HEK293 (cell line): ENCODE results near the gene RPIA.

Source experiments
- CTCF ChIA-PET: fragments of 350-600 bp; formaldehyde crosslinking; extraction: SDS; loops from one replicate; lab custom pipeline; 2021; ENCODE audit warnings: antibody characterized with exemption; lab: Yijun Ruan, JAX
- POLR2A ChIA-PET: fragments of 300-600 bp; formaldehyde crosslinking; extraction: SDS; loops from one replicate; lab custom pipeline; 2020; ENCODE audit warnings: antibody characterized with exemption, inconsistent platforms; lab: Yijun Ruan, JAX
- H3K27ac ChIP-seq: fragments of 200-500 bp; sonication (Bioruptor generic); 2 replicates; pipeline ENCODE4 v1.5.1; 2014; ENCODE audit warnings: low read depth, low read length, control low read depth, inconsistent platforms; ENCODE audit errors: extremely low read depth
- H3K36me3 ChIP-seq, 2 experiments: fragments of 200-500 bp in 1 of 2; sonication (Bioruptor generic) in 1 of 2; 1 replicate in 1 of 2; 2 replicates in 1 of 2; pipeline ENCODE4 v1.5.1; 2014 to 2017; ENCODE audit warnings: inconsistent platforms in 2 of 2, low read length in 2 of 2; ENCODE audit not compliant: control insufficient read depth in 2 of 2, insufficient read depth in 1 of 2
- H3K4me1 ChIP-seq: fragments of 200-500 bp; sonication (Bioruptor generic); 2 replicates; pipeline ENCODE4 v1.5.1; 2014; ENCODE audit warnings: mild to moderate bottlenecking, low read length, inconsistent platforms; ENCODE audit not compliant: control insufficient read depth, insufficient read depth
- H3K4me3 ChIP-seq: 2 replicates; pipeline ENCODE4 v1.5.1; 2011; ENCODE audit warnings: low read depth, mild to moderate bottlenecking, control low read depth, low read length, moderate library complexity
- H3K9me3 ChIP-seq: fragments of 200-500 bp; sonication (Bioruptor generic); 2 replicates; pipeline ENCODE4 v1.5.1; 2014; ENCODE audit warnings: low read depth, low read length, inconsistent platforms; ENCODE audit not compliant: control insufficient read depth, insufficient read depth
- KLF8 ChIP-seq: fragments of 450-650 bp; formaldehyde crosslinking; IDR thresholded peaks from 2 replicates; pipeline ENCODE4 v1.5.1; 2016; ENCODE audit warnings: missing biosample characterization, missing genetic modification characterization
- PRDM10 ChIP-seq: fragments of 450-650 bp; formaldehyde crosslinking; IDR thresholded peaks from 2 replicates; pipeline ENCODE4 v1.5.1; 2016; ENCODE audit warnings: missing biosample characterization, missing genetic modification characterization
- RBAK ChIP-seq: fragments of 450-650 bp; formaldehyde crosslinking; IDR thresholded peaks from 2 replicates; pipeline ENCODE4 v1.5.1; 2016; ENCODE audit warnings: missing biosample characterization, missing genetic modification characterization
- SP7 ChIP-seq: fragments of 450-650 bp; formaldehyde crosslinking; IDR thresholded peaks from 2 replicates; pipeline ENCODE4 v1.5.1; 2016; ENCODE audit warnings: missing biosample characterization, missing genetic modification characterization
- ZNF114 ChIP-seq: fragments of 450-650 bp; formaldehyde crosslinking; IDR thresholded peaks from 2 replicates; pipeline ENCODE4 v1.5.0; 2017; ENCODE audit warnings: missing biosample characterization, missing genetic modification characterization
- ZNF324 ChIP-seq: fragments of 450-650 bp; formaldehyde crosslinking; IDR thresholded peaks from 2 replicates; pipeline ENCODE4 v1.5.1; 2016; ENCODE audit warnings: missing biosample characterization, missing genetic modification characterization
- ZNF335 ChIP-seq: fragments of 450-650 bp; formaldehyde crosslinking; conservative IDR thresholded peaks from 2 replicates; pipeline ENCODE4 v1.5.1; 2016; ENCODE audit warnings: missing biosample characterization, missing genetic modification characterization
- ZNF394 ChIP-seq: fragments of 450-650 bp; formaldehyde crosslinking; IDR thresholded peaks from 2 replicates; pipeline ENCODE4 v1.5.1; 2016; ENCODE audit warnings: missing biosample characterization, missing genetic modification characterization, mild to moderate bottlenecking, moderate library complexity, borderline replicate concordance
- ZNF48 ChIP-seq: fragments of 450-650 bp; formaldehyde crosslinking; IDR thresholded peaks from 2 replicates; pipeline ENCODE4 v1.5.1; 2016; ENCODE audit warnings: missing biosample characterization, missing genetic modification characterization
- ZNF501 ChIP-seq: fragments of 450-650 bp; formaldehyde crosslinking; IDR thresholded peaks from 2 replicates; pipeline ENCODE4 v1.5.1; 2016; ENCODE audit warnings: missing biosample characterization, missing genetic modification characterization
- ZNF558 ChIP-seq: fragments of 450-650 bp; formaldehyde crosslinking; IDR thresholded peaks from 2 replicates; pipeline ENCODE4 v1.5.1; 2016; ENCODE audit warnings: missing biosample characterization, missing genetic modification characterization
- ZNF645 ChIP-seq: fragments of 450-650 bp; formaldehyde crosslinking; IDR thresholded peaks from 2 replicates; pipeline ENCODE4; 2016; ENCODE audit warnings: missing biosample characterization, missing genetic modification characterization
- ZNF658 ChIP-seq: fragments of 450-650 bp; formaldehyde crosslinking; IDR thresholded peaks from 2 replicates; pipeline ENCODE4; 2016; ENCODE audit warnings: missing biosample characterization, missing genetic modification characterization
- ZNF776 ChIP-seq: fragments of 450-650 bp; formaldehyde crosslinking; IDR thresholded peaks from 2 replicates; pipeline ENCODE4 v1.5.0; 2017; ENCODE audit warnings: missing biosample characterization, missing genetic modification characterization, borderline replicate concordance
- ZNF785 ChIP-seq: fragments of 450-650 bp; formaldehyde crosslinking; IDR thresholded peaks from 2 replicates; pipeline ENCODE4 v1.5.1; 2016; ENCODE audit warnings: missing biosample characterization, missing genetic modification characterization
- ZNF837 ChIP-seq: fragments of 450-650 bp; formaldehyde crosslinking; IDR thresholded peaks from 2 replicates; pipeline ENCODE4 v1.5.1; 2016; ENCODE audit warnings: missing biosample characterization, missing genetic modification characterization
- ZSCAN16 ChIP-seq: fragments of 450-650 bp; formaldehyde crosslinking; IDR thresholded peaks from 2 replicates; pipeline ENCODE4 v1.5.1; 2016; ENCODE audit warnings: missing biosample characterization, missing genetic modification characterization
- ZSCAN23 ChIP-seq: fragments of 450-650 bp; formaldehyde crosslinking; IDR thresholded peaks from 2 replicates; pipeline ENCODE4 v1.5.1; 2016; ENCODE audit warnings: missing biosample characterization, missing genetic modification characterization
- TF ChIP-seq, protein P1 (sequence below): fragments of 450-650 bp; formaldehyde crosslinking; IDR thresholded peaks from 2 replicates; pipeline ENCODE4 v1.5.1; 2016; ENCODE audit warnings: missing biosample characterization, missing genetic modification characterization, borderline replicate concordance
- TF ChIP-seq, protein P2 (sequence below): fragments of 450-650 bp; formaldehyde crosslinking; IDR thresholded peaks from 2 replicates; pipeline ENCODE4 v1.5.1; 2016; ENCODE audit warnings: missing biosample characterization, missing genetic modification characterization, low read depth
- TF ChIP-seq, protein P3 (sequence below): fragments of 450-650 bp; formaldehyde crosslinking; IDR thresholded peaks from 2 replicates; pipeline ENCODE4 v1.5.1; 2016; ENCODE audit warnings: missing biosample characterization, missing genetic modification characterization

RPIA gene

DNA sequence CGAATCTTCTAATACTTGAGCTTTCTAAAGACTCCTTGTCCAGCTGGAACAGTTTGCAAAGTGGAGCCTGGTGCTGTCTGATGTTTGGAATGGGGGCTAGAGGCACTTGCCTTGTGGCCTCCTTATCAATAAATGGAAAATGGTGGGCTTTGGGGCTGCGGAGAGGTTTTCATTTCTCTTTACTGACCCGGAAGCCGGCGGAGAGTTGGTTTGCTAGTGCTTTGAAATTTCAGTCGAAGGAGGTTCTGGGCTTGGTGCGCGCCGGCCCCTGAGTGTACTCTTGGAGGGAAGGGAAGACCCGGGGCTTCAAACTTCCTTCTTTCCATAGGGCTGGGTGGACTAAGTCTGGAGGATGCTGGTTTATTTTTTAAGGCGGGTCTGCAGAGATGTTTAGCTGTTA is 714 bp downstream of the RPIA start:
- POLR2A ChIA-PET = interaction anchor here (1.4 to 1.5 kb wide), 2 partner anchors 9 to 61 kb away, joined by 3 read pairs; no protein-coding TSS in a partner anchor
- H3K36me3 ChIP-seq = no peaks in the 10 kb centered on the region
- peak overlapping the region; percentile 21; the same call in 1 of the 2 replicates for H3K27ac ChIP-seq
- no peaks in the 10 kb centered on the region for H3K9me3 ChIP-seq
- TF ChIP-seq ZNF335 (tag by site-specific recombination) (peak; percentile 12; the same call in 1 of the 2 replicates), KLF8 (no peak), ZNF48 (no peak), ZNF558 (tag by site-specific recombination) (no peak), ZSCAN23 (tag by site-specific recombination) (no peak)
- TF ChIP-seq, protein P1, sequence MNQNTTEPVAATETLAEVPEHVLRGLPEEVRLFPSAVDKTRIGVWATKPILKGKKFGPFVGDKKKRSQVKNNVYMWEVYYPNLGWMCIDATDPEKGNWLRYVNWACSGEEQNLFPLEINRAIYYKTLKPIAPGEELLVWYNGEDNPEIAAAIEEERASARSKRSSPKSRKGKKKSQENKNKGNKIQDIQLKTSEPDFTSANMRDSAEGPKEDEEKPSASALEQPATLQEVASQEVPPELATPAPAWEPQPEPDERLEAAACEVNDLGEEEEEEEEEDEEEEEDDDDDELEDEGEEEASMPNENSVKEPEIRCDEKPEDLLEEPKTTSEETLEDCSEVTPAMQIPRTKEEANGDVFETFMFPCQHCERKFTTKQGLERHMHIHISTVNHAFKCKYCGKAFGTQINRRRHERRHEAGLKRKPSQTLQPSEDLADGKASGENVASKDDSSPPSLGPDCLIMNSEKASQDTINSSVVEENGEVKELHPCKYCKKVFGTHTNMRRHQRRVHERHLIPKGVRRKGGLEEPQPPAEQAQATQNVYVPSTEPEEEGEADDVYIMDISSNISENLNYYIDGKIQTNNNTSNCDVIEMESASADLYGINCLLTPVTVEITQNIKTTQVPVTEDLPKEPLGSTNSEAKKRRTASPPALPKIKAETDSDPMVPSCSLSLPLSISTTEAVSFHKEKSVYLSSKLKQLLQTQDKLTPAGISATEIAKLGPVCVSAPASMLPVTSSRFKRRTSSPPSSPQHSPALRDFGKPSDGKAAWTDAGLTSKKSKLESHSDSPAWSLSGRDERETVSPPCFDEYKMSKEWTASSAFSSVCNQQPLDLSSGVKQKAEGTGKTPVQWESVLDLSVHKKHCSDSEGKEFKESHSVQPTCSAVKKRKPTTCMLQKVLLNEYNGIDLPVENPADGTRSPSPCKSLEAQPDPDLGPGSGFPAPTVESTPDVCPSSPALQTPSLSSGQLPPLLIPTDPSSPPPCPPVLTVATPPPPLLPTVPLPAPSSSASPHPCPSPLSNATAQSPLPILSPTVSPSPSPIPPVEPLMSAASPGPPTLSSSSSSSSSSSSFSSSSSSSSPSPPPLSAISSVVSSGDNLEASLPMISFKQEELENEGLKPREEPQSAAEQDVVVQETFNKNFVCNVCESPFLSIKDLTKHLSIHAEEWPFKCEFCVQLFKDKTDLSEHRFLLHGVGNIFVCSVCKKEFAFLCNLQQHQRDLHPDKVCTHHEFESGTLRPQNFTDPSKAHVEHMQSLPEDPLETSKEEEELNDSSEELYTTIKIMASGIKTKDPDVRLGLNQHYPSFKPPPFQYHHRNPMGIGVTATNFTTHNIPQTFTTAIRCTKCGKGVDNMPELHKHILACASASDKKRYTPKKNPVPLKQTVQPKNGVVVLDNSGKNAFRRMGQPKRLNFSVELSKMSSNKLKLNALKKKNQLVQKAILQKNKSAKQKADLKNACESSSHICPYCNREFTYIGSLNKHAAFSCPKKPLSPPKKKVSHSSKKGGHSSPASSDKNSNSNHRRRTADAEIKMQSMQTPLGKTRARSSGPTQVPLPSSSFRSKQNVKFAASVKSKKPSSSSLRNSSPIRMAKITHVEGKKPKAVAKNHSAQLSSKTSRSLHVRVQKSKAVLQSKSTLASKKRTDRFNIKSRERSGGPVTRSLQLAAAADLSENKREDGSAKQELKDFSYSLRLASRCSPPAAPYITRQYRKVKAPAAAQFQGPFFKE (tag by site-specific recombination) = no peak
- CTCF ChIA-PET = interaction anchor here (0.5 to 2.7 kb wide), 5 partner anchors 20 to 509 kb away, joined by 3 to 10 read pairs (median 5); no protein-coding TSS in a partner anchor
- peak overlapping the region; percentile 80 for H3K4me3 ChIP-seq
- no peaks in the 10 kb centered on the region for H3K4me1 ChIP-seq

DNA sequence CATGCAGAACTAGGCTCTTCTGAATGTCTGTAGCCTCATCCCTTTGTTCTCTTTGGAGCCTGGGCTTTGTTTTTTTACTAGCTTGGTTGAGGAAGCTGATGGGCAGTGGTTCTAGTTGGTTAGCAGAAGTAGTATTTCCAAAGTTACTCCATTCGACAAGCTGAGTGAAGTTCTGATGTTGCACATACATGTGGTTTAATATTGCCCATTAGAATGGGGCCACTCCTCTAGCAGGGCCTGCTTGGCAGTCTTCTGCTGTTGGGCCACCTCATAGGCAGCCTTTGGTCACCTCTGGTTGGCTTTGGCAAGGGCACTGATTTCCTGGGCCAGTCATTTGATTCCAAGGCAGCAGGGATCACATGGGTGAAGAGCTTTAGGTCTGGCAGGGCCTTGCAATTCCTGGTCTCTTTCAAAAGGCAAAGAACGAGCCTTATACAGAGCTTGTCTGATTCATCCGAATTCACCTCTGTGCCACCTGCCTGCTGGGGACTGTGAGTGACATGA is 2.5 kb downstream of the RPIA start:
- POLR2A ChIA-PET = no interaction called here
- no peak overlapping the region for H3K27ac ChIP-seq
- H3K36me3 ChIP-seq = peaks cover 0 to 5% of the 10 kb centered on the region in 2 experiments; a peak in 1 of 3 replicates
- no peak overlapping the region for H3K4me3 ChIP-seq
- CTCF ChIA-PET = interaction anchor here (0.6 to 2.7 kb wide), 6 partner anchors 8 to 55 kb away, joined by 3 to 10 read pairs (median 3); no protein-coding TSS in a partner anchor
- no peaks in the 10 kb centered on the region for H3K4me1 ChIP-seq
- H3K9me3 ChIP-seq = no peaks in the 10 kb centered on the region
- TF ChIP-seq ZNF837 = no peak
- TF ChIP-seq ZNF645 (tag by site-specific recombination) = no peak
- TF ChIP-seq ZNF785 (tag by site-specific recombination) = no peak
- no peak for TF ChIP-seq ZNF394 (tag by site-specific recombination)
- no peak for TF ChIP-seq ZNF324 (tag by site-specific recombination)
- no peak for TF ChIP-seq ZNF114 (tag by site-specific recombination)
- TF ChIP-seq ZNF776 (tag by site-specific recombination) = no peak
- no peak for TF ChIP-seq PRDM10 (tag by site-specific recombination)
- TF ChIP-seq RBAK = no peak
- TF ChIP-seq, protein P2, sequence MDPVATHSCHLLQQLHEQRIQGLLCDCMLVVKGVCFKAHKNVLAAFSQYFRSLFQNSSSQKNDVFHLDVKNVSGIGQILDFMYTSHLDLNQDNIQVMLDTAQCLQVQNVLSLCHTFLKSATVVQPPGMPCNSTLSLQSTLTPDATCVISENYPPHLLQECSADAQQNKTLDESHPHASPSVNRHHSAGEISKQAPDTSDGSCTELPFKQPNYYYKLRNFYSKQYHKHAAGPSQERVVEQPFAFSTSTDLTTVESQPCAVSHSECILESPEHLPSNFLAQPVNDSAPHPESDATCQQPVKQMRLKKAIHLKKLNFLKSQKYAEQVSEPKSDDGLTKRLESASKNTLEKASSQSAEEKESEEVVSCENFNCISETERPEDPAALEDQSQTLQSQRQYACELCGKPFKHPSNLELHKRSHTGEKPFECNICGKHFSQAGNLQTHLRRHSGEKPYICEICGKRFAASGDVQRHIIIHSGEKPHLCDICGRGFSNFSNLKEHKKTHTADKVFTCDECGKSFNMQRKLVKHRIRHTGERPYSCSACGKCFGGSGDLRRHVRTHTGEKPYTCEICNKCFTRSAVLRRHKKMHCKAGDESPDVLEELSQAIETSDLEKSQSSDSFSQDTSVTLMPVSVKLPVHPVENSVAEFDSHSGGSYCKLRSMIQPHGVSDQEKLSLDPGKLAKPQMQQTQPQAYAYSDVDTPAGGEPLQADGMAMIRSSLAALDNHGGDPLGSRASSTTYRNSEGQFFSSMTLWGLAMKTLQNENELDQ (tag by site-specific recombination) = no peak
- TF ChIP-seq ZNF501 (tag by site-specific recombination) = no peak
- TF ChIP-seq SP7 = no peak
- TF ChIP-seq ZSCAN16 (tag by site-specific recombination) = no peak
- TF ChIP-seq, protein P3, sequence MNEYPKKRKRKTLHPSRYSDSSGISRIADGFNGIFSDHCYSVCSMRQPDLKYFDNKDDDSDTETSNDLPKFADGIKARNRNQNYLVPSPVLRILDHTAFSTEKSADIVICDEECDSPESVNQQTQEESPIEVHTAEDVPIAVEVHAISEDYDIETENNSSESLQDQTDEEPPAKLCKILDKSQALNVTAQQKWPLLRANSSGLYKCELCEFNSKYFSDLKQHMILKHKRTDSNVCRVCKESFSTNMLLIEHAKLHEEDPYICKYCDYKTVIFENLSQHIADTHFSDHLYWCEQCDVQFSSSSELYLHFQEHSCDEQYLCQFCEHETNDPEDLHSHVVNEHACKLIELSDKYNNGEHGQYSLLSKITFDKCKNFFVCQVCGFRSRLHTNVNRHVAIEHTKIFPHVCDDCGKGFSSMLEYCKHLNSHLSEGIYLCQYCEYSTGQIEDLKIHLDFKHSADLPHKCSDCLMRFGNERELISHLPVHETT (tag by site-specific recombination) = no peak
- TF ChIP-seq ZNF658 (tag by site-specific recombination) = no peak
